Activated CD8-positive, alpha-beta T cell treated with anti-CD3 and anti-CD28 coated beads, Interleukin-2, amount 10 ng/mL, durations not matched to agents 7 days and 5 days (primary cell): ENCODE data around the gene LIX1L. TPM values are rescaled to one million over a fixed set of nuclear protein-coding genes. Genes with fewer than 3 reads are reported as not detected.
"Not testable (repeated sequence)": the region's sequence is repeated elsewhere in the genome, so short reads cannot be mapped to it uniquely, and the experiment has no call there.

Experiments used
- ATAC-seq: fragments of 150-1000 bp; cut with Tn5 transposase; one replicate; pipeline ENCODE4 v1.10.0; 2021; ENCODE audit warnings: moderate library complexity
- CTCF ChIA-PET: fragments of 350-600 bp; sonication (Branson Sonifier 250); formaldehyde crosslinking; loops from one replicate; lab custom pipeline; 2021; ENCODE audit warnings: antibody characterized with exemption; lab: Charles Lee
- POLR2A ChIA-PET: fragments of 350-600 bp; sonication (Branson Sonifier 250); formaldehyde crosslinking; loops from one replicate; lab custom pipeline; 2021; ENCODE audit warnings: antibody characterized with exemption; lab: Charles Lee
- DNase-seq: peaks from one replicate; pipeline ENCODE4 v3.0.0-alpha.2; 2020
- H3K27ac Mint-ChIP-seq: one replicate; pipeline ENCODE4 v1.8.0; 2021; ENCODE audit warnings: mild to moderate bottlenecking, mixed read lengths
- H3K27me3 Mint-ChIP-seq: one replicate; pipeline ENCODE4 v1.8.0; 2021; ENCODE audit warnings: low read depth, mixed read lengths
- H3K36me3 Mint-ChIP-seq: one replicate; pipeline ENCODE4 v1.8.0; 2021; ENCODE audit warnings: low read depth, mixed read lengths
- H3K4me1 Mint-ChIP-seq: one replicate; pipeline ENCODE4 v1.8.0; 2021; ENCODE audit warnings: low read depth, mixed read lengths
- H3K4me3 Mint-ChIP-seq: one replicate; pipeline ENCODE4 v1.8.0; 2021; ENCODE audit warnings: mild to moderate bottlenecking, mixed read lengths
- H3K9me3 Mint-ChIP-seq: one replicate; pipeline ENCODE4 v1.8.0; 2022; ENCODE audit warnings: mixed read lengths; ENCODE audit not compliant: insufficient read depth
- total RNA-seq, 2 experiments: library from RNA; stranded (reverse); gene quantifications; one replicate each; pipeline ENCODE4 v1.2.3, GENCODE V29; 2021

Gene LIX1L
- total RNA-seq, 2 experiments from 2014 or later: 45.8 to 48.4 TPM

DNA sequence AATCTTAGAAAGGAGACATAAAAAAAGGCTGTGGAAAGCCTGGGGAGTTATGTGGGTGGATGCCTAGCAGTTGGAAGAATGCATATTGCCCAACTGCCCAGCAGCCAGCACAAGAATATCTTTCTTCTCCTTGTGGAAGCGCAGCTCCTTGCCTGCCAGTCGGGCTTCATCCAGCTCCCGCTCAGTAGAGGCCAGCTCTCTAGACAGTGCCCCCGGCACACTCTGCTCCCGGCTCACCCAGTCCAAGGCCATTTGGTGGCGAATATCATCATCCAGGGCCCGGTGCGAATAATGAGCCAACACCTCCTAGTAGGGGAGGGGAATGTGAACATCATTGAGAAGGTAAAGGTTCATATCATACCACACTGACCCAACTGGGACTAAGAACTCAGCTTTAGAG lies 21.6 kb downstream of the LIX1L start:
- peaks cover 22% of the 10 kb centered on the region for H3K4me1 Mint-ChIP-seq
- H3K4me3 Mint-ChIP-seq: no peak overlapping the region
- peaks cover 42% of the 10 kb centered on the region for H3K36me3 Mint-ChIP-seq
- POLR2A ChIA-PET: interaction anchor here (0.5 to 1.7 kb wide), 3 partner anchors 9 to 187 kb away, joined by 3 to 11 read pairs (median 3); partner anchors contain the start of gene RBM8A
- CTCF ChIA-PET: interaction anchor here (0.6 to 1.7 kb wide), 7 partner anchors 9 to 91 kb away, joined by 3 to 7 read pairs (median 3); partner anchors contain the start of genes NUDT17 and RBM8A
- no peaks in the 10 kb centered on the region for H3K27me3 Mint-ChIP-seq
- H3K9me3 Mint-ChIP-seq: no peaks in the 10 kb centered on the region
- DNase-seq: no peak
- H3K27ac Mint-ChIP-seq: no peak overlapping the region
- ATAC-seq: no peak

DNA sequence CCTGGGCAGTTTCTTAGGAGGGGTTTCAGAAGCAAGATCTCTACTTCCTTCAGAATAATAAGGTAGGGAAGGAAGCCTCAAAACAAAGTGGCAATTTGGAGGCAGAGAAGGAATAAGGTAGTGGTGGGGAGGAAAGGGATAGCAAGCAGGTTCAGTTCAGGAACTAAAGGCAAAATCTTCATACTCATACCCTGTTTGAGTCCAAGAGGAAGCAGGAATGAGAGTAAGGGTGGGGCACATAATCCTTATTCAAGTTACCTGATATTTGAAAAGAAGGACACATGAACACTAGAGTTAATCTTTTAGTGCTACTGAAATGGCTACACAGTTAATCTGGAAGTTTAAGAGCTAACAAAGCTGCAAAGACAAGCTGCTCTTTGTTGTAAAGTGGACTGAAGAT lies 22.1 kb downstream of the LIX1L start:
- CTCF ChIA-PET: interaction anchor here (0.9 to 1.7 kb wide), 5 partner anchors 9 to 90 kb away, joined by 3 to 7 read pairs (median 3); partner anchors contain the start of gene NUDT17
- no peak for ATAC-seq

DNA sequence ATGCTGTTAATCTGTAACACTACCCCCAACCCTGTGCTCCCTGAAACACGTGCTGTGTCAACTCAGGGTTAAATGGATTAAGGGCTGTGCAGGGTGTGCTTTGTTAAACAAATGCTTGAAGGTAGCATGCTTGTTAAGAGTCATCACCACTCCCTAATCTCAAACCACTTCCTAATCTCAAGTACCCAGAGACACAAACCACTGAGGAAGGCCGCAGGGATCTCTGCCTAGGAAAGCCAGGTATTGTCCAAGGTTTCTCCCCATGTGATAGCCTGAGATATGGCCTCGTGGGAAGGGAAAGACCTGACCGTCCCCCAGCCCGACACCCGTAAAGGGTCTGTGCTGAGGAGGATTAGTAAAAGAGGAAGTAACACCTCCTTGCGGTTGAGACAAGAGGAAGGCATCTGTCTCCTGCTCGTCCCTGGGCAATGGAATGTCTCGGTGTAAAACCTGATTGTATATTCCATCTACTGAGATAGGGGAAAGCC lies 25.3 kb downstream of the LIX1L start:
- ATAC-seq, H3K9me3 Mint-ChIP-seq, H3K27me3 Mint-ChIP-seq: not testable (repeated sequence)
- peak; percentile 26 for DNase-seq
- Mint-ChIP-seq H3K36me3 (peaks cover 37% of the 10 kb centered on the region), H3K4me3 (peak overlapping the region; percentile 48), H3K27ac (peak overlapping the region; percentile 75), H3K4me1 (peaks cover 32% of the 10 kb centered on the region)
- CTCF ChIA-PET: interaction anchor here (1.0 to 1.3 kb wide), 2 partner anchors 16 to 23 kb away, joined by 3 to 5 read pairs; partner anchors contain the start of gene ITGA10
- POLR2A ChIA-PET: interaction anchor here (1.2 to 1.5 kb wide), 2 partner anchors 13 to 31 kb away, joined by 5 to 6 read pairs; partner anchors contain the start of gene PEX11B

More for the DNA sequence above, 22.1 kb downstream of the LIX1L start:
- H3K36me3 Mint-ChIP-seq: peaks cover 40% of the 10 kb centered on the region
- POLR2A ChIA-PET: interaction anchor here (0.5 to 1.7 kb wide), 3 partner anchors 8 to 187 kb away, joined by 3 to 11 read pairs (median 3); partner anchors contain the start of gene RBM8A
- H3K27ac Mint-ChIP-seq: peak overlapping the region; percentile 26
- H3K9me3 Mint-ChIP-seq: no peaks in the 10 kb centered on the region
- no peak overlapping the region for H3K4me3 Mint-ChIP-seq
- H3K27me3 Mint-ChIP-seq: no peaks in the 10 kb centered on the region
- DNase-seq: no peak
- peaks cover 24% of the 10 kb centered on the region for H3K4me1 Mint-ChIP-seq

DNA sequence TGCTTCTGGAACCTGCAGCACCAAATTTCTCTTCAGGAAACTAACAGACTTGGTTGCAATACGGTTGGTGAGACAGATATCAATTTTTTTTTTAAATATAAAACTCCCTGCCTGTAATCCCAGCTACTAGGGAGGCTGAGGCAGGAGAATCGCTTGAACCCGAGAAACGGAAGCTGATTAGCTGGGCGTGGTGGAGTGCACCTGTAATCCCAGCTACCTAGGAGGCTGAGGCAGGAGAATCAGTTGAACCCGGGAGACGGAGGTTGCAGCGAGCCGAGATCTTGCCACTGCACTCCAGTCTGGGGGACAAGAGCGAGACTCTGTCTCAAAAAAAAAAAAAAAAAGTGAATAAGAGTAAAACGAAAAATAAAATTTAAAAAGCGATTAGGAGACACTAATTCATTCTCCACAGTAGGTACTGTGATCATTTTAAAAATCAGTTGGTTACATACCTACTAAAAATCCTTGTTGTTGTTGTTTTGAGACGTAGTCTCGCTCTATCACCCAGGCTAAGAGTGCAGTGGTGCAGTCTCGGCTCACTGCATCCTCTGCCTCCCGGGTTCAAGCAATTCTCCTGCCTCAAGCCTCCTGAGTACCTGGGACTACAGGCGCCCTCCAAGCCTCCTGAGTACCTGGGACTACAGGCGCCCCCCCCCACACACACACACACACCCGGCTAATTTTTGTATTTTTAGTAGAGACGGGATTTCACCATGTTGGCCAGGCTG lies 29.7 kb downstream of the LIX1L start:
- peak overlapping the region; percentile 79 for H3K27ac Mint-ChIP-seq
- no peak for ATAC-seq
- no peak overlapping the region for H3K4me3 Mint-ChIP-seq

DNA sequence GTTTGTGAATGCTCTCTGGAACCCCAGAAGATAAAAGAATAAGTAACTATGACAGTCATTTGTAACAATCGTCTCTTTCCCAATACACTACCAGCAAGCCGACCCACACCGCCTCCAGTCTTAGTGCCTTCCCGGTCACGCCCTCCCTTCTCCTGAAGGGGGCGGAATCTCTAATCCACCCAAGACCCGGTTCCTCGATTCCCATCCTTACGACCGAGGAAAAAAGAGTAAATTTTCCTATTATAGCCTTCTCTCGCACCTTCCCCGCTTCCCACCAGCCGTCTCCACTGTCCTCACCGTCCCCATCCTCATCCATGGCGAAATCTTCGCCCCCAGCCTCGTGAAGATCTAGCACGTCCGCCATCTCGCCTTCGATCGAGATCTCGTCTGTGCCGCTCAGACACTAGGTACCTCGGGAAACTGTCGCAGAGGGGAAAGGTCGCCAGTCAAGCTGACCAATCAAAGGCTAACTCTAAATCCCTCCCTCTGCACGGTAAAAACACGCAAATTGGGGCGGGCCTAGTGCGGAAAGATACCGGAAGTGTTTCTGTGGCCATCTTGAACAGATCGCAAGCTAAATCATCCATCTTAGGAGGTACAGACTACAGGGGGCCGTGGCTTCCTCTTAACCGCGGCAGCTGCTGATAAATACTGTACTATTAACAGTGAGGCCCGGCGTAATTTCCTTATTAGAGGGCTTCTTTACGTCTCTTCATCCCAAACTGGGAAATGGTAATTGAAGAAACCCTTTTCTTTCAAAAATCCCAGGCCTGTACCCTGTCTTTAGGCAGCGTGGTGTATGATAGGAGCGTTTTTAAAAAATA lies 30.5 kb downstream of the LIX1L start, which contains the start of gene RBM8A:
RBM8A (minus strand) TSS at position 422 of the 824 bp plus-strand sequence; CDS start at position 364, 58 bp downstream.
- DNase-seq: peak; percentile 98
- Mint-ChIP-seq H3K9me3 (no peaks in the 10 kb centered on the region), H3K27me3 (no peaks in the 10 kb centered on the region), H3K36me3 (peaks cover 15% of the 10 kb centered on the region), H3K4me1 (peaks cover 25% of the 10 kb centered on the region), H3K27ac (peak within 1 kb of the TSS; percentile 79), H3K4me3 (no peak within 1 kb of the TSS)
- ATAC-seq: peak; percentile 98
- CTCF ChIA-PET: interaction anchor here (0.6 to 3.3 kb wide), 27 partner anchors 8 to 108 kb away, joined by 3 to 46 read pairs (median 4); partner anchors contain the start of genes ANKRD34A, LIX1L, NUDT17 and PEX11B
- POLR2A ChIA-PET: interaction anchor here (0.5 to 3.8 kb wide), 34 partner anchors 9 to 1386 kb away, joined by 3 to 42 read pairs (median 6); partner anchors contain the start of genes ANKRD34A, LIX1L, NUDT17 and PEX11B

More for the DNA sequence above, 29.7 kb downstream of the LIX1L start:
- no peak for DNase-seq
- ChIA-PET POLR2A (interaction anchor here (0.5 to 3.8 kb wide), 30 partner anchors 8 to 124 kb away, joined by 3 to 42 read pairs (median 8); partner anchors contain the start of genes ANKRD34A, LIX1L, NUDT17 and PEX11B), CTCF (interaction anchor here (0.6 to 3.3 kb wide), 27 partner anchors 8 to 107 kb away, joined by 3 to 46 read pairs (median 4); partner anchors contain the start of genes ANKRD34A, LIX1L, NUDT17 and PEX11B)
- H3K4me1 Mint-ChIP-seq: peaks cover 33% of the 10 kb centered on the region
- peaks cover 13% of the 10 kb centered on the region for H3K36me3 Mint-ChIP-seq
- no peaks in the 10 kb centered on the region for H3K27me3 Mint-ChIP-seq
- no peaks in the 10 kb centered on the region for H3K9me3 Mint-ChIP-seq

DNA sequence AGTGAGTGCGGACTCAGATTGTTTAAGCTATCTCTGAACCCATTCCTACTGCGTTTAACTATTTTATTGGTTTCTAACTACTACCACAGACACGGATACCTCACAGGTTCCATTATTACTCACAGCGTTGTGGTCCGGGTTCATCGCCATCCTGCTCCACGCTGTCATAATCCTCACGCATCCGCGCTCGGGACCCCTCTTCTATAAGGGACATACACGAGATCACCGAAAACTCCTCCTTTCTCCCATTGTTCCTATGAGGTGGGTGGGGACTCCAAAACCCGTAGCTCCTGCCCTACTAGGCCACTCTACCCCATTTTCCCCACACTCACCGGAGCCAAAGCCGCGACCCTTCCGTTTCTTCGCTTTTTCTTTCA lies 31.1 kb downstream of the LIX1L start:
- H3K4me1 Mint-ChIP-seq: peaks cover 21% of the 10 kb centered on the region
- ChIA-PET POLR2A (interaction anchor here (1.0 to 3.8 kb wide), 20 partner anchors 8 to 103 kb away, joined by 3 to 42 read pairs (median 10); partner anchors contain the start of genes ANKRD34A, LIX1L, NUDT17 and PEX11B), CTCF (interaction anchor here (1.0 to 3.3 kb wide), 9 partner anchors 11 to 106 kb away, joined by 3 to 46 read pairs (median 6); partner anchors contain the start of genes LIX1L and NUDT17)
- no peak overlapping the region for H3K4me3 Mint-ChIP-seq
- no peak overlapping the region for H3K27ac Mint-ChIP-seq
- no peaks in the 10 kb centered on the region for H3K9me3 Mint-ChIP-seq
- DNase-seq (peak; percentile 50), ATAC-seq (peak; percentile 11)
- H3K27me3 Mint-ChIP-seq: no peaks in the 10 kb centered on the region
- peaks cover 13% of the 10 kb centered on the region for H3K36me3 Mint-ChIP-seq

DNA sequence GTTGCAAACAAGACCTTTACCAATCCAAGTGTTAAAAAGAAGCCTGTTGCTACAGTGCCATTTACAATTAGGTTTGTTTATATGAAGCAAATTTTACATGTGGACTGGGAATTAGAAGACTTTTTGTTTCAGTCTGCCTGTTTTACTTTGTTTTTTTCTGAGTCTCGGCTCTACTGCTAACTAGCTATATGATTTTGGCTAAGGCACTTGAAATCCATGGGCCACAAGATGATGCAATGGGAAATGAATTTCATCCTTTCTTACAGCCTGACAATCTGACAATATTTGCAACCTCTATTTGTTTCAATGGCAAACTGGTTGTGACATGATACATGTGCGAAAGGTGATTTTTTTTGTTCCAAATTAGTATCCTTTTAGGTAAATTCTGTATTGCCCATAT lies 35.6 kb downstream of the LIX1L start:
- Mint-ChIP-seq H3K27me3 (no peaks in the 10 kb centered on the region), H3K36me3 (peaks cover 11% of the 10 kb centered on the region), H3K27ac (no peak overlapping the region), H3K4me3 (no peak overlapping the region), H3K9me3 (no peaks in the 10 kb centered on the region), H3K4me1 (peaks cover 37% of the 10 kb centered on the region)
- ATAC-seq (no peak), DNase-seq (no peak)
- ChIA-PET POLR2A (interaction anchor here (0.7 to 1.0 kb wide), 3 partner anchors 9 to 35 kb away, joined by 3 to 4 read pairs (median 3); no protein-coding TSS in a partner anchor), CTCF (interaction anchor here (1.4 to 1.6 kb wide), 2 partner anchors 77 kb away, joined by 7 to 10 read pairs; partner anchors contain the start of gene NUDT17)

DNA sequence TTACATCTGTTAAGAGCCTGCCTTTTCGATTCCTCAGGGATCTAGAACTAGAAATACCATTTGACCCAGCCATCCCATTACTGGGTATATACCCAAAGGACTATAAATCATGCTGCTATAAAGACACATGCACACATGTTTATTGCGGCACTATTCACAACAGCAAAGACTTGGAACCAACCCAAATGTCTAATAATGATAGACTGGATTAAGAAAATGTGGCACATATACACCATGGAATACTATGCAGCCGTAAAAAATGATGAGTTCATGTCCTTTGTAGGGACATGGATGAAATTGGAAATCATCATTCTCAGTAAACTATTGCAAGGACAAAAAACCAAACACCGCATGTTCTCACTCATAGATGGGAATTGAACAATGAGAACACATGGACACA lies 37.5 kb downstream of the LIX1L start:
- H3K9me3 Mint-ChIP-seq, CTCF ChIA-PET, ATAC-seq, DNase-seq, H3K27me3 Mint-ChIP-seq: not testable (repeated sequence)
- POLR2A ChIA-PET: interaction anchor here (0.6 to 1.8 kb wide), 2 partner anchors 12 to 48 kb away, joined by 4 to 6 read pairs; no protein-coding TSS in a partner anchor
- Mint-ChIP-seq H3K4me3 (peak overlapping the region; percentile 92), H3K36me3 (peaks cover 23% of the 10 kb centered on the region), H3K27ac (peak overlapping the region; percentile 71), H3K4me1 (peaks cover 34% of the 10 kb centered on the region)

DNA sequence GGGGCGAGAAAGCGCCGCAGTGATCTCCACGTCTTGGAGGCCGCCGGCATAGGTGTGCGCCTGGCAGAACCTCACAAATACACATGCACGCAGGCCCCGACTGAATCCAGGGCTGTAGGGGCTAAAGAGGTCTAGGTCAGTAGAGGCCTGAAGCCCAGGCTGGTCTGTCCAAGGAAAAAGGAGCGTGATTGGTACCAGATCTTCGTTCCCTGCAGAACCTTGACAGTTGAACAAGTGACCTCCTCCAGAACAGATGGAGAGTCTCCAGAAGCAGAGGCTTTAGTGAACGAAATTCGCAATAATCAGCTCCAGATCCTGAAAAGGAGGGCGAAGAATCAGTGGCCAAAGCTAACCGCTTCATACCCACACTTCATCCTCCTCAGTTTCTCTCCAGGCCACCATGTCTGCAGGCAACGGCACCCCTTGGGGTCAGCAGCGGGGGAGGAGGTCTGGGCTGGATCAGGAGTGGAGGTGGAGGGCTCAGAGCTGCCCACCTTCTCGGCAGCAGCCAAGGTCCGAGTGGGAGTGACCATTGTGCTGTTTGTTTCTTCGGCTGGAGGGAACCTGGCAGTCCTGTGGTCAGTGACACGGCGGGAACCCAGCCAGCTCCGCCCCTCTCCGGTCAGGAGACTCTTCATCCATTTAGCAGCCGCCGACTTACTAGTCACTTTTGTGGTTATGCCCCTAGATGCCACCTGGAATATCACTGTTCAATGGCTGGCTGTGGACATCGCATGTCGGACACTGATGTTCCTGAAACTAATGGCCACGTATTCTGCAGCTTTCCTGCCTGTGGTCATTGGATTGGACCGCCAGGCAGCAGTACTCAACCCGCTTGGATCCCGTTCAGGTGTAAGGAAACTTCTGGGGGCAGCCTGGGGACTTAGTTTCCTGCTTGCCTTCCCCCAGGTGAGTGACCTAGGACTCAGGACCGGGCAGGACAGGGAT lies 38.6 kb downstream of the LIX1L start:
- peaks cover 34% of the 10 kb centered on the region for H3K4me1 Mint-ChIP-seq
- no peaks in the 10 kb centered on the region for H3K27me3 Mint-ChIP-seq
- peaks cover 29% of the 10 kb centered on the region for H3K36me3 Mint-ChIP-seq
- peak overlapping the region; percentile 99 for H3K27ac Mint-ChIP-seq
- no peaks in the 10 kb centered on the region for H3K9me3 Mint-ChIP-seq
- peak overlapping the region; percentile 92 for H3K4me3 Mint-ChIP-seq
- peak; percentile 92 for ATAC-seq
- ChIA-PET CTCF (interaction anchor here (0.6 to 2.5 kb wide), 8 partner anchors 8 to 74 kb away, joined by 3 to 15 read pairs (median 6); partner anchors contain the start of genes ITGA10, LIX1L, NUDT17 and PIAS3), POLR2A (interaction anchor here (0.9 to 2.7 kb wide), 16 partner anchors 9 to 132 kb away, joined by 3 to 36 read pairs (median 6); partner anchors contain the start of genes ANKRD34A, NUDT17, PIAS3 and POLR3C)
- peak; percentile 37 for DNase-seq
